A673 (cell line): ENCODE data around the gene FBXO31. TPM values are rescaled to one million over a fixed set of nuclear protein-coding genes. Genes with fewer than 3 reads are reported as not detected.
"Not testable (repeated sequence)": the region's sequence is repeated elsewhere in the genome, so short reads cannot be mapped to it uniquely, and the experiment has no call there.

Experiments used
- BruUV-seq: library from RNA; stranded (reverse); fragments of 400-500 nt; replicated peaks from 2 replicates; lab custom pipeline; 2021; lab: Mats Ljungman, UMichigan
- CTCF ChIA-PET: fragments of 300-600 bp; sonication (Branson Sonifier 250); formaldehyde crosslinking; loops from one replicate; lab custom pipeline; 2022; ENCODE audit warnings: antibody characterized with exemption; lab: Charles Lee
- POLR2A ChIA-PET: fragments of 300-600 bp; sonication (Branson Sonifier 250); formaldehyde crosslinking; loops from one replicate; lab custom pipeline; 2022; ENCODE audit warnings: antibody characterized with exemption; ENCODE audit not compliant: low non-redundant PET; lab: Charles Lee
- DNase-seq: peaks from one replicate; pipeline ENCODE4 v3.0.0-alpha.2; 2015; ENCODE audit warnings: low spot score
- H3K27ac ChIP-seq: fragments of 200-600 bp; sonication (generic); 2 replicates; pipeline ENCODE4 v1.5.1; 2016; ENCODE audit warnings: mixed run types, low read depth, mild to moderate bottlenecking, mixed read lengths, antibody characterized with exemption, low read length; ENCODE audit not compliant: poor library complexity, severe bottlenecking
- H3K27me3 ChIP-seq: fragments of 200-600 bp; sonication (generic); replicated peaks from 2 replicates; pipeline ENCODE4 v1.6.1; 2017; ENCODE audit warnings: mixed run types, low read depth, mild to moderate bottlenecking, mixed read lengths, antibody characterized with exemption, low read length; ENCODE audit not compliant: insufficient read depth, poor library complexity
- H3K36me3 ChIP-seq: fragments of 200-600 bp; sonication (generic); 2 replicates; pipeline ENCODE4 v1.6.1; 2016; ENCODE audit warnings: mixed run types, mild to moderate bottlenecking, mixed read lengths, antibody characterized with exemption, low read length; ENCODE audit not compliant: insufficient read depth, poor library complexity, severe bottlenecking
- H3K4me1 ChIP-seq: fragments of 200-600 bp; sonication (generic); 2 replicates; pipeline ENCODE4 v1.6.1; 2017; ENCODE audit warnings: mixed run types, mild to moderate bottlenecking, mixed read lengths, antibody characterized with exemption, low read length; ENCODE audit not compliant: insufficient read depth, poor library complexity, severe bottlenecking
- H3K4me3 ChIP-seq: fragments of 200-600 bp; sonication (generic); 2 replicates; pipeline ENCODE4 v1.5.1; 2016; ENCODE audit warnings: low read depth, mixed run types, mild to moderate bottlenecking, mixed read lengths, low read length; ENCODE audit not compliant: poor library complexity, severe bottlenecking
- H3K9me3 ChIP-seq: fragments of 200-600 bp; sonication (generic); 2 replicates; pipeline ENCODE4 v1.6.1; 2016; ENCODE audit warnings: mixed run types, low read depth, mild to moderate bottlenecking, mixed read lengths, antibody characterized with exemption, low read length; ENCODE audit not compliant: poor library complexity, severe bottlenecking
- CTCF ChIP-seq: fragments of 300-800, 200-600 bp; sonication (generic); conservative IDR thresholded peaks from 2 replicates; pipeline ENCODE4 v1.5.1; 2017; ENCODE audit warnings: low read depth, mild to moderate bottlenecking, antibody characterized with exemption, low read length, moderate library complexity, mixed read lengths
- EZH2 ChIP-seq: fragments of 200-600 bp; sonication (generic); IDR thresholded peaks from 2 replicates; pipeline ENCODE4 v1.6.1; 2017; ENCODE audit warnings: borderline replicate concordance, low read depth, mild to moderate bottlenecking, mixed read lengths, antibody characterized with exemption, low read length; ENCODE audit not compliant: poor library complexity, severe bottlenecking
- intact Hi-C: fragments of 100-400 bp; cut with micrococcal nuclease; formaldehyde crosslinking; loops from one replicate; pipeline ENCODE4 v1.10.0; 2022; ENCODE audit not compliant: unreplicated experiment
- total RNA-seq: library from RNA; stranded (reverse); gene quantifications from 2 replicates; pipeline ENCODE4 v1.2.3, GENCODE V29; 2021

FBXO31 gene
- total RNA-seq, 1 experiment from 2014 or later: 32.2 TPM

GRCh38 chr16:87342978-87343752 is 40.4 kb downstream of the FBXO31 start:
- Histone ChIP-seq H3K4me3 (no peak overlapping the region), H3K36me3 (peaks cover 7% of the 10 kb centered on the region), H3K9me3 (no peaks in the 10 kb centered on the region), H3K4me1 (peaks cover 7% of the 10 kb centered on the region), H3K27ac (no peak overlapping the region), H3K27me3 (no peaks in the 10 kb centered on the region)
- TF ChIP-seq EZH2 (no peak), CTCF (no peak)
- ChIA-PET CTCF (no interaction called here), POLR2A (no interaction called here)
- no TSS peak for BruUV-seq
- intact Hi-C loops: no loop called here
- DNase-seq: no peak

GRCh38 chr16:87342504-87342903 is 41.1 kb downstream of the FBXO31 start:
- Histone ChIP-seq H3K27ac (no peak overlapping the region), H3K27me3 (no peaks in the 10 kb centered on the region), H3K36me3 (peaks cover 7% of the 10 kb centered on the region), H3K4me3 (no peak overlapping the region), H3K4me1 (peaks cover 7% of the 10 kb centered on the region), H3K9me3 (no peaks in the 10 kb centered on the region)
- TF ChIP-seq CTCF: no peak
- no peak for TF ChIP-seq EZH2
- POLR2A ChIA-PET: no interaction called here
- DNase-seq: no peak
- no TSS peak for BruUV-seq
- intact Hi-C loops: no loop called here
- CTCF ChIA-PET: no interaction called here

GRCh38 chr16:87340198-87340597 is 43.4 kb downstream of the FBXO31 start:
- no TSS peak for BruUV-seq
- Histone ChIP-seq H3K27ac (no peak overlapping the region), H3K4me1 (no peaks in the 10 kb centered on the region), H3K4me3 (no peak overlapping the region), H3K9me3 (no peaks in the 10 kb centered on the region), H3K27me3 (no peaks in the 10 kb centered on the region), H3K36me3 (peaks cover 7% of the 10 kb centered on the region)
- ChIA-PET POLR2A (no interaction called here), CTCF (no interaction called here)
- DNase-seq: no peak
- TF ChIP-seq CTCF (no peak), EZH2 (no peak)
- intact Hi-C loops: no loop called here

GRCh38 chr16:87339724-87340105 is 43.9 kb downstream of the FBXO31 start:
- H3K27me3 ChIP-seq, H3K4me3 ChIP-seq, BruUV-seq, DNase-seq, intact Hi-C loops, H3K4me1 ChIP-seq, POLR2A ChIA-PET, H3K27ac ChIP-seq, H3K9me3 ChIP-seq, H3K36me3 ChIP-seq, CTCF ChIA-PET: not testable (repeated sequence)
